ENCODE measurements around the gene SMURF2.

- no peak for TF ChIP-seq CTCF (conservative IDR thresholded peaks at IDR 0.05 in 1 of 2, IDR thresholded peaks at IDR 0.05 in 1 of 2; ENCODE audit: extremely low read depth in 1 of 2, insufficient read depth in 1 of 2, low read depth in 1 of 2, low read length in 2 of 2)
- no peak for TF ChIP-seq EZH2 (IDR thresholded peaks at IDR 0.05; ENCODE audit: borderline replicate concordance, low read length)
These were observed 152.9 kb downstream of the SMURF2 start for GRCh38 chr17:64509179-64509578.

Data from mammary epithelial cell (primary cell).